Stimulated activated CD8-positive, alpha-beta memory T cell treated with anti-CD3 and anti-CD28 coated beads, Interleukin-7, amount 100 ng/mL, for 24 hours (primary cell): Measurements from ENCODE around the gene UBE2I.
A peak's percentile ranks its signal among the peaks of the same experiment; 100 is the strongest.

Experiments
- DNase-seq: peaks from one replicate; pipeline ENCODE4 v3.0.0-alpha.2; 2020; ENCODE audit warnings: low read depth

The UBE2I gene

DNA sequence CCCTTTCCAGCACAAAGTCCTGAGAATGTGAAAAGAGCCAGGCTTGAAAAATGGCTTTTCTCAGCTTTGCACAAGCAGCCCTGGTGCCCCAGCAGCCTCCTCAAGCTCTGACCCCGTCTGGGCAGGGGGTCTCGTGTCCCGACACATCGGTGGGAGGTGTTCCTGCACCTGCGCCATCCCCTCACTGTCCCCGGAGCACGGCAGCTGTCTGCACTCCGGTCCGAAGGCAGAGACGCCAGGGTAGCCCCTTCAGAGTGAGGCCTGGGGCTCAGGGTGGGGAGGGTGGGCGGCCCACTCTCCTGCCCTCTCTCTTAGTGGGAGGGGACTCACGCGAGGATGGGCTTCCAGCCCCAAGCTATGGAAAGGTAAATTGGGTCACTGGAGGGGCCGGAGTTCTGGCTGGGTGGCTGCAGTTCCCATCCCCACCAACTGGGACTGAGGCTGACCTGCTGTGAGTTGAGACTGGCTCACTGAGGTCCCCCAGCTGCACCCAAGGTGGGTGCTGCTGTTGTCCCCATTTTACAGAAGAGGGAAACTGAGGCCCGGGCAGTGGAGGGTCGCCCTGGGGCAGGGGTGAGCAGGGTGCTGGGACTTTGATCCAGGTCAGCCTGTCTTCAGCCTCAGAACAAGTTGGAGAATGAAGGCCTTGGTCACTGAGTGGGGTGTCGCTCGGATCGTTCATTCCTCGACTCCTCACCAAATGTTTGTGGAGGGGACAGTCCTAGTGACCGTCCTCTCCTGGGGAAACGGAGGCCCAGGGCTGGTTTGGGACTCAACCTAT is 21.7 kb downstream of the UBE2I start:
- DNase-seq, result no peak

DNA sequence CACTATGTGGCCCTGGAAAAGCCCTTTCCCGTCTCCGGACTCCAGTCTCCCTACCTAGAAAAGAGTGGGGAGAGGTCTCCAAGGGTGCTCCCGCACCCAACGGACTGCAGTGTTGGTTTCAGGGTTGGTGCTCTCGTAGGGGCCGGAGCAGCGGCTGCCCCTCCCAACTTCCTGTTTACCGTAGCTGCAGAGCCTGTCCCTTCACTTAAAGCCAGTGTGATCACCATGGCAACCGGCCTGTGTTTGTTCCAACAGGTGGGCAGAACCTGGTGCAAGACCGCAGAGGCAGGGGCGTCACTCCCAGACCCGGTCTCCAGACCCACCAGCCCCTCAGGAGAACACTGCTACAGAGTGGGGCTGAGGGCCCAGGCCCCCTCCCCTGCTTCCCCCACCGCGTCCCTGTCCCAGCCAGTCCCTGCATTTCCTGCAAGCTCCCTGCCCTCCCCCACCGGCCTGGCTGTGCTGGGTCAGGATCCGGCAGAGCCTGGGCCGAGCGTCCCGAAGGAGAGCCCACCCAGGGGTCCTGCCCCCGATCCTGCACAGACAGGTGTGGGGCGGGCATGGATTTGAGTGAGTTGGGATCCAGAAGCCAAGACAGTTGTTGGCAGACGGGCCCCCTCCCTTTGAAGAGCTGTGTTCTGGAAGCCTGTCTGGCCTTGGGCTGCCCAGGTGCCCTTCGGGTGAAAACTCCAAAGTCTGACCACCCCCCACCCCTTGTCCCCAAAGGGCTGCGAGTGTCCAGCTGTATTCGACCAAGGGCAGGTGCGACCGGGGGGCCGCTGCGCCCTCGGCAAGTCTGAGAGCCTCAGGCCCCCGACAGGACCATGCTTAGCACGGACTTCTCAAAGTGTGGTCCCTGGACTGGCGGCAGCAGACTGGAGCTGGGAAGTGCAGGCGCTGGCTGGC is 22.5 kb downstream of the UBE2I start:
- DNase-seq, result no peak

- no peak for DNase-seq
Observed at GRCh38 chr16:1332618-1333148, 23.2 kb downstream of the UBE2I start.

- DNase-seq, result no peak
Observed at GRCh38 chr16:1333149-1333812, 23.8 kb downstream of the UBE2I start, which contains the start of gene BAIAP3. BAIAP3 (plus strand) TSS chr16:1333645; CDS start chr16:1338550, 4,905 bp downstream.

- DNase-seq, result no peak
Observed at GRCh38 chr16:1333854-1334700, 24.6 kb downstream of the UBE2I start.

- no peak for DNase-seq
Observed at GRCh38 chr16:1334739-1335138, 25.3 kb downstream of the UBE2I start.

DNA sequence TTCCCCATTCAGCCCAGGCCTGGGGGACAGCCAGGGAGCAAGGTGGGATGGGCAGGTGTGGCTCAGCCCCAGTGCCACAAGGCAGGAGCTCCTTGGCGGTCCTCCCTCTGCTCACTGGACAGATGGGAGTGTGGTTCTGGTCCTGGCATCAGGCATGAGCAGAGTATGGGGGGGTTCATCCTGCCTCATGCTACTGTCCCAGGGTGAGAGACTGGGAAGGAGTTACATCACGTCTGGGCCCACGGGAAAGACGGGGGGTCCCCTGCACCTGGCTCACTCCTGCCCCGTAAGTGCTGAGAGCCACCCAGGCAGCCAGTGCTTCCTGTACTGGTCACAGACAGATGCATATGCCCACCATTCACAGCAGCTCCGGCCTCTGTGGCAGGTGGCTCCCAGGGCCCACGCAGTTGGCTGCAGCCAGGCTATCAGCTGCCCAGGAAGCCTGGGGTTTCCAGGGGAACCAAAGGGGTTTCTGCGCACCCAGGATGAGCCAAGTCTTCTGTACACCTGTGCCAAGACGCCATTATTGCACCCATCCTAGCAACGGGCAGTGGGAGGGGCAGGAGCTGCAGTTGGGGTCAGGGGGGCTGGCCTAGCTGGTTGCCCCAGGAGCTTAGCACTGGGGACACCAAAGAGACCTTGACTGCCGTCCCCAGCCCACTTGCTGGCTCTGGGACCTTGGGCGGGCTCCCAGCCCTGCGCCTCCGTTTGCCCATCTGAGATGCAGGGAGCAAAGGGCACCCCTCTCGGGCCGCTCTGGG is 26.0 kb downstream of the UBE2I start:
- no peak for DNase-seq

DNA sequence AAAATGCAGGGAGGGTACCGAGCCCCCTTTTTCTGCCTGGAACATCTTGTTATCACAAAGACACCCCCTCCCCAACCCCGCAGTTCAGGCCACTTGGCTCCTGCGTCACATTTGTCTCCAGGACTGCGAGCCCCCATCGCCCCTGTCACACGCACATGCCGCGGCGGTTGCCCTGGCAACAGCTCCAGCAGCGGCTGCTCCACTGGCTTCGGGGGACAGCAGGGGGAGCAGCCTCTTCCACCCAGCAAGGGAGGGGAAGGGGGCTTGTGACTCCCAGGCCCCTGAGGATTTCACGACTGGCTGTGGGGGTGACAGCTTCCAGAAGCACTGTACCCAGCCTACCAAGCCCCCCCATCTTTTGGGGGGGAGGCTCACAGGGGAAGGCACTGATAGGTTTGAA is 26.6 kb downstream of the UBE2I start:
- DNase-seq, result no peak

GRCh38 chr16:1336619-1337018 is 27.2 kb downstream of the UBE2I start:
- no peak for DNase-seq

DNA sequence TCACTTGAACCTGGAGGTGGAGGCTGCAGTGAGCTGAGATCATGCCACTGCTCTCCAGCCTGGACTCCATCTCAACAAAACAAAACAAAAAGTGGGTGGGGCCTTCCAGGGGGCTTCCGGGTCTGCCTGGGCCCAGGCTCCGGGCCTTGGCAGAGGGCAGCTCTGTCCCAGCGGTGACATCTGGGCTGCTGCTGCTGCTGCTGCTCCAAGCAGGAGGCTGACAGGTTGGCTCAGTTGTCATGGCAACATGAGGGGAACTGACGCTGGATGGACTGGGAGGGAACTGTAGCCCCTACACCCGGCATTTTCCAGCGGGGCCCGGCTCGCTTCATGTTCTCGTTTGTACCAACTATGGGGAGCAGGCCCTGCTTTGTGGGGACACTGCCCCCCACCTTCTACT is 28.1 kb downstream of the UBE2I start:
- DNase-seq, result no peak

DNA sequence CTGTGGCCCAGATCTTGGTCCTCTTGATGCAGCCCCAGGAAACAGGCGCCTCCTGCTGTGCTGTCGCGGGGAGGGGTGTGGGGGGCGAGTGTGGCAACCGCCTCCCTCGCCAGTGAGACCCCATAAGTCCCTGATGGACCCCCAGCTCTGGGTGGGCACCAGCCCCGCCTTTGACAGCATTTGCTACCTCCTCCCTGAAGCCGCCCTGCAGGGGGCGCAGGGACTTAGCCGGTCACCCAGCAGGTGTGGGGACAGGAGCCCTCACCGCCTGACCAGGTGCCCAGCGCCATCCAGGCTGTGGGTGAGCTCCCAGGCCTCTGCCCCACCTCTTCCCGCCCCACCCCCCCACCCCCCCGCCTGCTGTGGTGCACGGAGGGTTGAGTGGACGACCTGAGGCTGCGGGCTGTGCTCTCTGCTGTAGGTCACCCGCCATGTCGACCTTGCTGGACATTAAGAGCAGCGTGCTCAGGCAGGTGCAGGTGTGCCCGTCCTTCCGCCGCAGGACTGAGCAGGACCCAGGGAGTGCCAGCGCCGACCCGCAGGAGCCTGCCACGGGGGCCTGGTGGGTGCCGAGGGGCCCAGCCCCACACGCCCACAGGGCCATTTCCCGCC is 28.8 kb downstream of the UBE2I start:
- no peak for DNase-seq

GRCh38 chr16:1338855-1339675 is 29.6 kb downstream of the UBE2I start:
- DNase-seq, result no peak

DNA sequence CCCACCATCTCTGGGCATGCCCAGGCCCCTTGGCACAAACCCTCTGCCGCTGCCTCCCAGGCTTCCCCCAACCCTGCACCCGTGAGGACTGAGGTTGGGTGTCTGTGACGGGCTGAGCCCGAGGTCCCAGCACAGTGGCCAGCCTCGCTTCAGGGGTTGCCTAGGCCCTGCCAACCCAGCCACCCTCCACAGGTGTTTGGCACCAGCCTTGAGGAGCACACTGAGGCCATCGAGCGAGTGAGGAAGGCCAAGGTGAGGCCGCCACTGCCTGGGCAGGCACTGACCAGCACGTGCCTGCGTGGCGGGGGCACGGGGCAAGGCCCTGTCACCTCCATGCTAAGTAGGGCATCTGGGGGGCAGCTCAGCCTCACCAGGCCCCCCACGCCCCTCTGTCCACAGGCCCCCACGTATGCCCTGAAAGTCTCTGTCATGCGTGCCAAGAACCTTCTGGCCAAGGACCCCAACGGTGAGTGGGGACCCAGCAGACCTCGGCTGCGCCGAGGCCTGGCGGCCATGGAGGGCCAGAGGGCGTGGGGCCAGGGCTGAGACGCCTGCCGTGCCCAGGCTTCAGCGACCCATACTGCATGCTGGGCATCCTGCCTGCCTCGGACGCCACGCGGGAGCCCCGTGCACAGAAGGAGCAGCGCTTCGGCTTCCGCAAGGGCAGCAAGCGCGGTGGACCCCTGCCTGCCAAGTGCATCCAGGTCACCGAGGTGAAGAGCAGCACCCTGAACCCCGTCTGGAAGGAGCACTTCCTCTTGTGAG is 31.5 kb downstream of the UBE2I start:
- DNase-seq, result no peak

- no peak for DNase-seq
Observed at GRCh38 chr16:1341495-1342420, 32.3 kb downstream of the UBE2I start.

DNA sequence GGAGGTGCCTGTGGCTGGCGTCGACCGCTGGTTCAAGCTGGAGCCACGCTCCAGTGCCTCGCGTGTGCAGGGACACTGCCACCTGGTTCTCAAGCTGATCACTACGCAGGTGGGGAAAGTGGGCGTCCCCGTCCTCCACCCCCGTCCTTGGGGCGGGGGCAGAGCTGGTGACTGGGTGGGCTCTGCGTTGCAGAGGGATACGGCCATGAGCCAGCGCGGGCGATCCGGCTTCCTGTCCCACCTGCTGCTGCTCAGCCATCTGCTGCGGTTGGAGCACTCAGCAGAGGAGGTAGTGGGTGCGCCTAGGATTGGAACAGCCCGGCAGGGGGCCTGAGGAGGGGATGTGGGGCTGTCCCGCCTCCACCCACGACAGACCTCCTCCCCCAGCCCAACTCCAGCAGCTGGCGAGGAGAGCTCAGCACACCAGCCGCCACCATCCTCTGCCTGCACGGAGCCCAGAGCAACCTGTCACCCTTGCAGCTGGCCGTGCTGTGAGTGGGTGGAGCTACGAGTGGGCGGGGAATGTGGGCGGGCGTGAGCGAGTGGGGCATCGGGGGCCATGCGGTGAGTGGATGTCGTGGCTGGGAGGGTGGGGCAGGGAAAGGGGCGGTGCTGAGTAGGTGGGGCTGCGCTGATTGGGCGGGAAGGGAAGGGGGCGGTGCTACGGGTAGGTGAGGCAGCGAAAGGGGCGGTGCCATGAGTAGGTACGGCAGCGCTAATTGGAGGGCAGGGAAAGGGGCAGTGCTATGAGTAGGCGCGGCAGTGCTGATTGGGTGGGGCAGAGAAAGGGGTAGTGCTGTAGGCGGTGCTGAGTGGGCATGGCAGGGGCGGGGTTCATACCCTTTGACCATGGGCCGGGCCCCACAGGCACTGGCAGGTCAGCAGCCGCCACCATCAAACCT is 33.3 kb downstream of the UBE2I start:
- DNase-seq, result peak; percentile 82
